Ovary (tissue), 9 donors: ENCODE measurements around the gene RHOD. TPM values are rescaled to one million over a fixed set of nuclear protein-coding genes. Genes with fewer than 3 reads are reported as not detected.

Source experiments
- DNase-seq, 5 donors: peaks; one replicate each; pipeline ENCODE4 v3.0.0-alpha.2; 2019 to 2020
- H3K27ac ChIP-seq, 2 donors: fragments of 200-600 bp; one replicate each; pipeline versions ENCODE4 v1.5.1 to v1.8.0; 2019 to 2022
- H3K27me3 ChIP-seq: fragments of 200-600 bp; one replicate; pipeline ENCODE4 v1.8.0; 2022
- H3K36me3 ChIP-seq: fragments of 200-600 bp; sonication (generic); one replicate; pipeline ENCODE4 v1.5.1; 2019
- H3K4me1 ChIP-seq: one replicate; pipeline ENCODE4 v1.8.1; 2013; ENCODE audit warnings: mild to moderate bottlenecking, moderate library complexity; ENCODE audit not compliant: insufficient read depth
- H3K4me3 ChIP-seq: fragments of 200-600 bp; sonication (generic); one replicate; pipeline ENCODE4 v1.5.1; 2017
- H3K9me3 ChIP-seq, 2 donors: fragments of 200-600 bp in 1 of 2; sonication (generic) in 1 of 2; one replicate each; pipeline versions ENCODE4 v1.5.1 to v1.8.1; 2013 to 2019; ENCODE audit warnings: mild to moderate bottlenecking in 1 of 2, moderate library complexity in 1 of 2
- EP300 ChIP-seq: sonication (generic); formaldehyde crosslinking; IDR thresholded peaks from one replicate; pipeline ENCODE4 v1.6.1; 2017; ENCODE audit warnings: antibody characterized with exemption
- POLR2A ChIP-seq: fragments of 450-650 bp; IDR thresholded peaks from one replicate; pipeline ENCODE4 v1.6.1; 2017; ENCODE audit warnings: antibody characterized with exemption, mild to moderate bottlenecking, moderate library complexity
- WGBS, 3 donors: extraction: QIAGEN DNeasy Blood & Tissue Kit in 1 of 3; methylation state at CpG; one replicate each; pipeline versions ENCODE4 v1.1.5 to v1.1.7; 2013 to 2017; 5-methylcytosine and 5-hydroxymethylcytosine counted together
- intact Hi-C, 4 donors: fragments of 100-400 bp; cut with DNase I; formaldehyde crosslinking; loops; one replicate each; pipeline versions ENCODE4 v1.11.0 to v1.15.1; 2022 to 2023
- polyA plus RNA-seq, 2 donors: library from polyadenylated mRNA; stranded (reverse); fragments of 200-250 nt in 1 of 2; fragments of 350-450 nt in 1 of 2; fragmentation: Illumina TruSeq in 1 of 2; extraction: RNeasy Lipid Tissue Mini Kit (QIAGEN cat#74804) in 1 of 2; gene quantifications; one replicate each; pipeline ENCODE4 v1.2.3, GENCODE V29; 2013 to 2014
- total RNA-seq, 7 donors: library from RNA; depleted of rRNA in 2 of 7; stranded (reverse); fragments of >200 nt in 2 of 7; fragmentation: NEBNext Ultra II Directional in 3 of 7; extraction: Animal tissue kit (Norgen Biotek cat#: 25700) in 3 of 7; gene quantifications; one replicate each; pipeline versions ENCODE4 v1.1.0 to v1.2.4, GENCODE V29; 2016 to 2023
- TF ChIP-seq, protein P1 (sequence below), 3 donors: fragments of 450-650 bp in 2 of 3; fragments of 200-600 bp in 1 of 3; IDR thresholded peaks; one replicate each; pipeline versions ENCODE4 v1.5.1 to v1.8.0; 2016 to 2022; ENCODE audit warnings: antibody characterized with exemption in 3 of 3, mild to moderate bottlenecking in 1 of 3
- donor health status: DM: no; HTN: no; CAD: no; lungs with moderate emphysema.
- donor health status: DM: no; HTN: no; CAD: no.
- donor health status: Bipolar disorder and iron deficiency.
- donor health status: DM: yes; HTN: yes; CAD: no.
- donor health status: DM: no; HTN: no; CAD: no.
- donor health status: DM: yes; HTN: yes; CAD: no.

The RHOD gene
- total and polyA plus RNA-seq, 9 donors, result 5.5 to 24.9 (median 12.8) TPM

DNA sequence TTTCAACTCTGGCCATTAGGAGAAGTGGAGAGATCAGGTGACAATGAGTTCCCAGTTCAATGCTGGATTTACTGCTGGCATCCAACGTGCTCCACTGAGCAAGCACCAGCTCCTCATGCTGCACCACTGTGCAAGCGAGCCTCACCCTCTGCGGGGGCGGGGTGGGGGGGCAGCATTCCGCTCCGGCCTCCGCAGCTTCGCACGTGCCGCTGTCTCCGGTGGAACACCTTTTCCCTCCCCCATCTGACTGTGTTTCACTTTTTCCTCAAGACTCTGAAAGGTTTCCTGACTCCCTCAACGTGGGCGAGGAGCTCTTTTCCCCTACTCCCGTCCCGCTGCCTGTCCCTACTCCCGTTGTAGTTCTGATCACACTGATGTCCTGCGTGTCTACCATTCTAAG, 835 bp upstream of the RHOD start:
- Histone ChIP-seq H3K27me3 (no peaks in the 10 kb centered on the region), H3K36me3 (no peaks in the 10 kb centered on the region), H3K9me3 (no peaks in the 10 kb centered on the region), H3K27ac (no peak overlapping the region), H3K4me1 (peaks cover 4% of the 10 kb centered on the region), H3K4me3 (peak overlapping the region; percentile 48)
- TF ChIP-seq POLR2A (no peak), EP300 (no peak)
- TF ChIP-seq, protein P1, sequence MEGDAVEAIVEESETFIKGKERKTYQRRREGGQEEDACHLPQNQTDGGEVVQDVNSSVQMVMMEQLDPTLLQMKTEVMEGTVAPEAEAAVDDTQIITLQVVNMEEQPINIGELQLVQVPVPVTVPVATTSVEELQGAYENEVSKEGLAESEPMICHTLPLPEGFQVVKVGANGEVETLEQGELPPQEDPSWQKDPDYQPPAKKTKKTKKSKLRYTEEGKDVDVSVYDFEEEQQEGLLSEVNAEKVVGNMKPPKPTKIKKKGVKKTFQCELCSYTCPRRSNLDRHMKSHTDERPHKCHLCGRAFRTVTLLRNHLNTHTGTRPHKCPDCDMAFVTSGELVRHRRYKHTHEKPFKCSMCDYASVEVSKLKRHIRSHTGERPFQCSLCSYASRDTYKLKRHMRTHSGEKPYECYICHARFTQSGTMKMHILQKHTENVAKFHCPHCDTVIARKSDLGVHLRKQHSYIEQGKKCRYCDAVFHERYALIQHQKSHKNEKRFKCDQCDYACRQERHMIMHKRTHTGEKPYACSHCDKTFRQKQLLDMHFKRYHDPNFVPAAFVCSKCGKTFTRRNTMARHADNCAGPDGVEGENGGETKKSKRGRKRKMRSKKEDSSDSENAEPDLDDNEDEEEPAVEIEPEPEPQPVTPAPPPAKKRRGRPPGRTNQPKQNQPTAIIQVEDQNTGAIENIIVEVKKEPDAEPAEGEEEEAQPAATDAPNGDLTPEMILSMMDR (IDR thresholded peaks at IDR 0.05), result no peak
- 2 to 7% (median 5%) methylated on average over 17 of the region's 17 CpGs for WGBS, 3 donors
- DNase-seq, result peak in 1 of 5 donors; percentile 53
- intact Hi-C loops, result no loop called here

DNA sequence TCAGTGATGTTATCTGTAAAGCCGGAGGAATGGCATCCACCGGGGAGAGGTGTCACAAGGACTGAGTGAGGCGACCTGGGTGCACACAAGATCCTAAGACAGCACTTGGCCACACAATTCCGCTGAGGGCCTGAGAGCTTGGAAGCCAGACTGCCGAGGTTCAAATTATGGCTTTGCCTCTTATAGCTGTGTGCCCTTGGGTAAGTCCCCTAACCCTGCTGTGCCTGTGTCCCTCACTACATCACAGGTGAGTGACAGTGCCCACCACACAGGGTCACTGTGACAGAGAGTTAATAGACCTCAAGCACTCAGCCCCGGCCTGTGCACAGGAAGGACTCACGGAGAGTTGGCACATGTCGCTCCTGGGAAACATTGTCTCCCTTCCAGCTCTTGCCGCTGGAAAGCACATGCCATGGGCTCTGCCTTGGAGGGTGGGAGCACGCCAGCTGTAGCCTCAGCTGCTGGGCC, 592 bp downstream of the RHOD start:
- peaks cover 4% of the 10 kb centered on the region for H3K4me1 ChIP-seq
- peak overlapping the region; percentile 48 for H3K4me3 ChIP-seq
- 26 to 41% (median 28%) methylated on average over 6 to 10 of the region's 10 CpGs for WGBS, 3 donors
- DNase-seq, result no peak
- TF ChIP-seq, protein P1 (IDR thresholded peaks at IDR 0.05), result no peak
- no peak for TF ChIP-seq POLR2A
- no peak for TF ChIP-seq EP300
- no peaks in the 10 kb centered on the region for H3K36me3 ChIP-seq
- H3K27me3 ChIP-seq, result no peaks in the 10 kb centered on the region
- peak overlapping the region; percentile 2 to 67 for H3K27ac ChIP-seq
- no peaks in the 10 kb centered on the region for H3K9me3 ChIP-seq
- intact Hi-C loops, result no loop called here

DNA sequence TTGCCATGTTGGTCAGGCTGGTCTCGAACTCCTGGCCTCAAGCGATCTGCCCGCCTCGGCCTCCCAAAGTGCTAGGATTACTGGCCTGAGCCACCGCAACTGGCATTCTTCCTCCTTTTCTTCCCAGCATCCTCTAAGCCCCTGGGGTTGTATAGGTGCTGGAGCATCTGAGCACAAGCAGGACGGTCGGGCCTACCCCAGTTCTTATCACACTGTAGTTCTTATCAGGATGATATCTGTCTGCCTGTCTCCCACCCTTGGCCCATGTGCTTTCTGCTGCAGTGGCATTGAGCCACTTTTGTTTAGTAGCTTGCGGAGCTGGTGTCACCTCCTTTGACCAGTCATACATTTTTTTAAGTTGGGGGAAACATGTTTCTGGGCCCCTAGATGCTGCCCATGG, 1.9 kb downstream of the RHOD start:
- TF ChIP-seq POLR2A (no peak), EP300 (no peak)
- TF ChIP-seq, protein P1 (IDR thresholded peaks at IDR 0.05), result no peak
- intact Hi-C loops, result no loop called here
- H3K27ac ChIP-seq, result no peak overlapping the region
- no peak for DNase-seq
- WGBS, 3 donors, result 82 to 94% (median 90%) methylated on average over 8 of the region's 8 CpGs
- H3K36me3 ChIP-seq, result no peaks in the 10 kb centered on the region
- H3K4me1 ChIP-seq, result peaks cover 4% of the 10 kb centered on the region
- no peaks in the 10 kb centered on the region for H3K9me3 ChIP-seq
- no peak overlapping the region for H3K4me3 ChIP-seq
- H3K27me3 ChIP-seq, result no peaks in the 10 kb centered on the region

DNA sequence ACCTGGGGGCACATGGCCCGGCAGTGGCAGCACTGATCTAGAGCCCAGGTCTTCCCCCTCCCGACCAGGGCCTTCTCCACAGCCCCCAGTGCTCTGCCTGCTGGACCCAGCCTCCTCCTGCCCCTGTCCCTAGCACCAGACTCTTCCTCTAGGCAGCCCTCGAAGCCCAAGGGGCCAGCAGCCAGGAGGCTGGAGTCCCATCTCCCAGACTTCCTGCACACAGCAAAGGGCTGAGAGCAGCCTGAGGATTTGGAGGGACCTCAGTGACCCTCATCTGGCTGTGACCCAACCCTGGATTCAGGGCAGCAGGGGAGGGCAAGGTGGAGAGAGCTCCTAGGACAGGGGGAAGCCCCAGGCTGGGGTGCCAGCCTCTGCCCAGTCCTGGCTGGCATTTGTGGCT, 3.0 kb downstream of the RHOD start:
- Histone ChIP-seq H3K27ac (no peak overlapping the region), H3K27me3 (no peaks in the 10 kb centered on the region), H3K9me3 (no peaks in the 10 kb centered on the region), H3K36me3 (no peaks in the 10 kb centered on the region), H3K4me1 (peaks cover 2% of the 10 kb centered on the region), H3K4me3 (no peak overlapping the region)
- intact Hi-C loops, result loop anchor here in 1 of 4 donors (10.0 kb wide), 1 partner anchor 265 kb away; no protein-coding TSS in a partner anchor
- no peak for DNase-seq
- WGBS, 3 donors, result 80 to 90% (median 88%) methylated on average over 3 of the region's 3 CpGs
- TF ChIP-seq POLR2A, result no peak
- TF ChIP-seq EP300, result no peak
- TF ChIP-seq, protein P1 (IDR thresholded peaks at IDR 0.05), result no peak
